ENCODE data around the gene RNU6-1.

RNU6-1 gene

GRCh38 chr15:67794832-67795574, 44.8 kb downstream of the RNU6-1 start:
- DNase-seq (ENCODE audit: low read depth), result no peak
- no peak overlapping the region for H3K4me3 ChIP-seq (ENCODE audit: control insufficient read depth, low read depth, low read length)
- TF ChIP-seq CTCF (IDR thresholded peaks at IDR 0.05; ENCODE audit: control insufficient read depth, insufficient read depth, low read depth, low read length, missing control alignments), result no peak

GRCh38 chr15:67792250-67792942, 47.4 kb downstream of the RNU6-1 start:
- no peak for DNase-seq (ENCODE audit: low read depth)
- TF ChIP-seq CTCF (IDR thresholded peaks at IDR 0.05; ENCODE audit: control insufficient read depth, insufficient read depth, low read depth, low read length, missing control alignments), result no peak
- H3K4me3 ChIP-seq (ENCODE audit: control insufficient read depth, low read depth, low read length), result no peak overlapping the region

GRCh38 chr15:67790610-67791319, 49.1 kb downstream of the RNU6-1 start:
- H3K4me3 ChIP-seq (ENCODE audit: control insufficient read depth, low read depth, low read length), result no peak overlapping the region
- TF ChIP-seq CTCF (IDR thresholded peaks at IDR 0.05; ENCODE audit: control insufficient read depth, insufficient read depth, low read depth, low read length, missing control alignments), result no peak
- DNase-seq (ENCODE audit: low read depth), result no peak
